OCI-LY7 (cell line): ENCODE results near the gene JAZF1.

ENCODE experiments used
- EZH2phosphoT487 ChIP-seq: fragments of 200-600 bp; sonication (generic); IDR thresholded peaks from 2 replicates; pipeline ENCODE4 v1.6.1; 2018; ENCODE audit warnings: low read depth, borderline replicate concordance, mild to moderate bottlenecking, mixed run types, antibody characterized with exemption, low read length, moderate library complexity, mixed read lengths
- TF ChIP-seq, protein P1 (sequence below): fragments of 200-600 bp; sonication (generic); conservative IDR thresholded peaks from 2 replicates; pipeline ENCODE4 v1.5.1; 2014; ENCODE audit warnings: mild to moderate bottlenecking, antibody characterized with exemption, low read length, moderate library complexity, mixed read lengths

GRCh38 chr7:28086198-28086597 is 94.4 kb downstream of the JAZF1 start:
- TF ChIP-seq, protein P1, sequence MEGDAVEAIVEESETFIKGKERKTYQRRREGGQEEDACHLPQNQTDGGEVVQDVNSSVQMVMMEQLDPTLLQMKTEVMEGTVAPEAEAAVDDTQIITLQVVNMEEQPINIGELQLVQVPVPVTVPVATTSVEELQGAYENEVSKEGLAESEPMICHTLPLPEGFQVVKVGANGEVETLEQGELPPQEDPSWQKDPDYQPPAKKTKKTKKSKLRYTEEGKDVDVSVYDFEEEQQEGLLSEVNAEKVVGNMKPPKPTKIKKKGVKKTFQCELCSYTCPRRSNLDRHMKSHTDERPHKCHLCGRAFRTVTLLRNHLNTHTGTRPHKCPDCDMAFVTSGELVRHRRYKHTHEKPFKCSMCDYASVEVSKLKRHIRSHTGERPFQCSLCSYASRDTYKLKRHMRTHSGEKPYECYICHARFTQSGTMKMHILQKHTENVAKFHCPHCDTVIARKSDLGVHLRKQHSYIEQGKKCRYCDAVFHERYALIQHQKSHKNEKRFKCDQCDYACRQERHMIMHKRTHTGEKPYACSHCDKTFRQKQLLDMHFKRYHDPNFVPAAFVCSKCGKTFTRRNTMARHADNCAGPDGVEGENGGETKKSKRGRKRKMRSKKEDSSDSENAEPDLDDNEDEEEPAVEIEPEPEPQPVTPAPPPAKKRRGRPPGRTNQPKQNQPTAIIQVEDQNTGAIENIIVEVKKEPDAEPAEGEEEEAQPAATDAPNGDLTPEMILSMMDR: no peak
- TF ChIP-seq EZH2phosphoT487: no peak
